Right lung (tissue), 5 donors: ENCODE measurements around the gene SLC5A3. TPM values are rescaled to one million over a fixed set of nuclear protein-coding genes. Genes with fewer than 3 reads are reported as not detected.
A peak's percentile ranks its signal among the peaks of the same experiment; 100 is the strongest.

ENCODE experiments used
- DNase-seq, 2 donors: peaks; one replicate each; pipeline ENCODE4 v3.0.0-alpha.2; 2013
- polyA plus RNA-seq, 5 donors: library from polyadenylated mRNA; unstranded; fragments of 120-200 nt; gene quantifications; one replicate each; pipeline versions ENCODE4 v1.2.1 to v1.2.3, GENCODE V29; 2013; ENCODE audit warnings: inconsistent platforms in 1 of 5, low replicate concordance in 1 of 5; ENCODE audit not compliant: insufficient read length in 5 of 5, insufficient read depth in 1 of 5

Gene SLC5A3
- polyA plus RNA-seq, 5 donors: 11.9 to 22.3 (median 17.8) TPM

DNA sequence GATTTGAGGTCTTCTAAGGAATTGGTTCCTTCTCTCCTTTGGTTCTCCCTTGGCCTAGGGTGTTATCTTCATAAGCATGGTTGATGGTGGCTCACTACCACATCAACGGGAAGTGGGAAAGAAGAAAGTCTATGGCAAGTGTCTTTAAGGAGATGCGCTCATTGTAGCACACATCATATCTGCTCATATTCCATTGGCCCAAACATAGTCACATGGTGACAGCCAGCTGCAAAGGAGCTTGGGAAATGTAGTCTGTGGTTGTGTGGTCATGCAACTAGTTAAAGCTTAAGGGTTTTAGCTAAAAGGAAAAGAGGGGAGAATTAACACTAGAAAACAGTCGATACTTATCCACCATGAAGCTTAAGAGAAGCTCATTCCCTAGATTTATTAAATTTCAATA, 11.4 kb upstream of the SLC5A3 start:
- no peak for DNase-seq

- no peak for DNase-seq
Measured at GRCh38 chr21:34065027-34065426, 8.4 kb upstream of the SLC5A3 start.

DNA sequence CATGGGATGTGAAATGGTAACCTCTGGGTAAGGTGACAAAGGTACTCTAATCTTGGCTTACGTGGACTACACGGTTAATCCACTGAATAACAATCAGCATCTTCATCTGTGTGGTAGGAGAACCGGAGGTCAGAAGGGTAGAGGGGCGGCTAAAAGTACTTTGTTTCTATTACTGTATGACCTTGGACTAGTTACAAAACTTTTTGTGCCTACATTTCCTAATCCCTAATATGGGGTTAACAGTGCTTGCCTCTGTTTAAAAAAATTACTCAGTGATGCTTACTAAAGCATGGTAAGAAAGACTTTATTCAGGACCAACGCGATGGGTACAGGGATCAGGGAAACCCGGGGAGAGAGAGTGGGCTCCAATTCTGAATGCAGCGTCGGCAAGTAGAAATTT, 1.7 kb upstream of the SLC5A3 start:
- no peak for DNase-seq

GRCh38 chr21:34072145-34073031, 990 bp upstream of the SLC5A3 start:
- DNase-seq: peak in 1 of 2 donors; percentile 36

DNA sequence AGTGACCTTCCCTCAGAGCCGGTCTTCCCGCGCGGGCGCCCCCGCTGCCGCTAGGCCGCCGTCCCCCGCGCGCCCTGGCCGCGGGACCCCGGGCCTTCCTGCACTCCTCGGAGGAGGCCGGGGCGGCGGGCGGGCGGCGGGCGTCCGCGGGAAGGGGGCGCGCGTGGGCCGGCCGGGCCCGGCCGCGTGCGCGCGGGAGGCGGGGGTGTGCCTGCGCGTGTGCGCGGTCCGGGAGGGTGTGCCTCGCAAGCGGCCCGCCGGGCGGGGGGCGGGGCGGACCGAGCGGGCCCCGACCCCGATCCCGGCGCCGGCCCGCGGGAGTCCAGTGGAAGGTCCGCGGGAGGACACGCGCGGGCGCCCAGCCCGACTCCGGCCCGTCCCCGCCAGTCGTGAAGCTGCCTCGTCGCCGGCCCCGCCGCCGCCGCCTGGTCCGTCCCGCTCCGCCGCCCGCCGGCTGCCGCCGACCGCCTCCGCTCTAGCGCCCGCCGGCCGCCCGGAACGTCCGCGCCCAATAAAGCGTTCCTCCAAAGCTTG, 438 bp downstream of the SLC5A3 start:
- DNase-seq: no peak

- peak in 1 of 2 donors; percentile 11 for DNase-seq
Measured at GRCh38 chr21:34074283-34075090, 1.1 kb downstream of the SLC5A3 start.

DNA sequence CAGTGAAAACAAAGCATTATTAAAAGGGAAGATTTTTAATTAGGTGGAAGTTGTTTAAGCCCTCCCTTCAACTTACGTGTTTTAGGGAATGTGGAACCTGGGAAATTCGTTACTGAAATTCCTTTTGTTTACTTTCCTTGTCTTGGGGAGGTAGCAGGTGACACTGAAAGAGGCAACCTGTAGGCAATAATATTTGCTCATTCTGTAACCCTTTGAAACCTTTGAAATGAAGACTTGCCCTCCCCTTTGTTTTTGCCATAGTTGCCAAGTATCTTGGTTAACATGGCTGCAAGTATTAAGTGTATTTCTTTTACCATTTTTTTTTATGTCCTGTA, 1.7 kb downstream of the SLC5A3 start:
- no peak for DNase-seq

DNA sequence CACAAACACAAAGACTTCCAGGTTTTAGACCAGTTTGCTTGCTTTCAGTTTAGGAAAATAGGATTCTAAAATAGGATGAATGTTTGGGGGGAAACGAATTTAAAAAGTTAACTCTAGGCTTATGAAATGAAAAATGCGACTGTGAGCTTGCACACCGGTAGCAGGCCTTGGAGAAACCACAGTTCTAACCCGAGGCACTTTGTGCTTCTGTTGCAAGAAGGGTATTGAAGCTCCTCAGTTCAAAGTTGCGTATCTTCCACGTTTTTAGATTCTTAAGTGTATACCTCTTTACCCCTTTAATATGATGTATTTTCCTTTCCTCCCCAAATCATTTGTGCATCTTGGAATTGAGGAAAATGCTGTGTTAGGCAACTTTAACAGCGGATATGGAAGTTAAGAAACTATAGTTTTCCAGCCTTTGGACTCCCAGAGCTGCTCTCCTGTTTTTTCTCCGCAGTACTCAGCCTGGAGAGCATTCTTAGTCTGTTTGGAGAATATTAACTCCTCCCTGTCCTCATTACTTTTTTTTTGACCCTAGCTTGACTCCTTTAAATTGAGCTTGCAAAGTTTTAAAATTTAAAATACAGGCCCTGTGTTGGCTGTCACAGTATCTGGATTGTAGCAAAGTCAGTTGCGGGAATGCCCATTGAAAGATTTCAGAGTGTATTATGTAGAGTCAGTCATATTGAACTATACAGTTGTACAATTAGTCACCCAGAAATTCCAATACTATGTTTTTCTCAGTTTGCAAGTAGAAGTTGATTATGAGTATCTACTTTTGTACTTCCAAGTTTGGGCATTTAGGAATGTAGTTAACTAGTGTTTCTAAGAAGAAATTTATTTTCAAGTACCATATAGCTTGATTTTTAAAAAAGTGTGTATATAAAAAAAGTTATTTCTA, 2.6 kb downstream of the SLC5A3 start:
- DNase-seq: no peak

DNA sequence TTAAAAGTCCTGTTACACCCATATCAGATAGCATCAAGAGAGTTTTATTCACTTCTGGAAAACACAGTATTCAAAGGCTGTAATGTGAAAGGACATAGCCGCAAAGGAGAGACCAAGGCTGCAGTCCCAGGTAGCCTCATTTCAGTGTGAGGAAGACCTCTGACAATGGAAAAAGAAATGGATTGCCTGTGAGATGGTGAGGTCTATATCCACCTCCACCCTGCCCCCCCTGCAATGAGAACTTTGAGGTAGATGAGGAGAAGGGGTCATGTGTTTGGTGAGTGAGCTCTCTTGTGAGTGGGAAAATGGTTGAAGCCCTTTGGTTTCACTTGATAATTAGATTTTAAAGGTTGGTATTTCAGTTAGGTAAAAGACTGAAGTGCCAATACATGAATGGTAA, 3.5 kb downstream of the SLC5A3 start:
- no peak for DNase-seq

GRCh38 chr21:34077888-34078287, 4.5 kb downstream of the SLC5A3 start:
- DNase-seq: no peak

DNA sequence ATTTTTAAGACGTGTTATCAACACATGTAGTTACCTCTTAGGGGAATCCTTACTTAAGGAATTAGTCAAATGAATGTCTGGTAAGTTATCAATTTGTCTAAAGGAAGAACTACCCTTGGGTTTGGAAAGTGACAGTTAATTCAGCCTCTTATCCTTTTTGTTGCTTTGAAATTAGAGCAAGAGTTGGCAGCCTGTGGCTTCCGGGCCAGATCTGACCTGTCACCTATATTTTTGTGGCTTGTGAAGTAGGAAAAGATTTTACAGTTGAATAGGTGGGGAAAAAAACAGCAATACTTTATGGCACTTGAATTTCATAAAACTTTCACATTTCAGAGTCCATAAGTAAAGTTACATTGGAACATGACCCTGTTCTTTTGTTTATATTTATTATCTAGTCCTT, 5.5 kb downstream of the SLC5A3 start:
- no peak for DNase-seq

- DNase-seq: no peak
Measured at GRCh38 chr21:34080710-34081109, 7.3 kb downstream of the SLC5A3 start.

DNA sequence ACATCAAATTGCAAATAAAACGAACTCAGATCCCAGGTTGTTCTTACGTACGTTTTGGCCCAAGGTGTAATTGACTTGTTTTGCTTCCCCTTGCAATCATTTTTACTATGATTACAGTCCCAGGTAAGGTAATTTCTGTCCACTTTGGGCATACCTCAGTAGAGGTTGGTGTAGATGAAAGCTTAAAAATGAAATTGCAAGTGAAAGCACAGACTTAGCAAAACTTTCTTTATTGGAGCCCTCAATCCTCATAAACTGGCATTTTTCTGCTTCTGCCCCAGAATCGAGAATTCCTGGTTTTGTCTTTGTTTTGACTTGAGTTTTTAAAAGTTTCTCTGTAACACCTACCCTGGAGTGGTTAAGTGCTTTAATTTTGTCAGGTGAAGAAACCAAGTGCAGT, 9.4 kb downstream of the SLC5A3 start:
- no peak for DNase-seq

DNA sequence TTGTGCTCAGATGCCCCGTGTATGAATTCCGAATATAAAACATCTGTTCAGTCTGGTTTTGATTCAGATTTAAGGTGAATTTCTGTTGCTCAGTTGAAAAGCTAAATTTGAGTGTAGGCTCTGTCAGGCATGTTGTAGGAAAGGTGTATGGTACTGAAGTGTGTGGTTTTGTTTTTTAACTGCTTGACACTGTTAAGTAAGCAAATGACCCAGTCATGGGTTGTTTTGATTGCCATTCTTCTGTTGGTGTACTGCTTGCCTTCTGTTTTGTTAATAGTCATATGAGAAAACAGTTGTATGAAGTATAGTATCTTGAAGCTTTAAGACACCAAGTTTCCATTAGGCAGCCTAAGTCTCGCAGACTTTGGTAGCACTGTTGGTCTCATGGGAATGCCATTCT, 10.0 kb downstream of the SLC5A3 start:
- no peak for DNase-seq

- DNase-seq: no peak
Measured at GRCh38 chr21:34085129-34085528, 11.8 kb downstream of the SLC5A3 start.

DNA sequence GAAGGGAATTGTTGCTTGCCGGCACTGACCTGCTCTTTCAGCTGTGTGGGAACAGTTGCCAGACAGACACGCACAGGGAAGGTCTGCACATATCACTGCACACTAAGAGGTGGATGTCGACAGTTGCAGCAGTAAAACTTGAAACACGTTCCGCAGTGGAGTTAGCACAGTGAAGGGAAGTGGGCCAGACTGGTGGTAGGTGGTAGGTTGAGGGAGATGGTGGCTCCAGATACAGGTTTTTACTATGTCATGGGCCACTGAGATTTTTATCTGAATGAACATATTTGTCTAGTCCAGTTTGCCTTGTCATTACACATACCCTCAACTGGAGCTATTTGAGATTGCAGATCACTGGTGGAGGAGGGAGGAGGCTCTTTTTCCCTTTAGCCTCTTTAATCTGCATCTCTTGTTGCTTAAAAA, 13.5 kb downstream of the SLC5A3 start:
- no peak for DNase-seq

DNA sequence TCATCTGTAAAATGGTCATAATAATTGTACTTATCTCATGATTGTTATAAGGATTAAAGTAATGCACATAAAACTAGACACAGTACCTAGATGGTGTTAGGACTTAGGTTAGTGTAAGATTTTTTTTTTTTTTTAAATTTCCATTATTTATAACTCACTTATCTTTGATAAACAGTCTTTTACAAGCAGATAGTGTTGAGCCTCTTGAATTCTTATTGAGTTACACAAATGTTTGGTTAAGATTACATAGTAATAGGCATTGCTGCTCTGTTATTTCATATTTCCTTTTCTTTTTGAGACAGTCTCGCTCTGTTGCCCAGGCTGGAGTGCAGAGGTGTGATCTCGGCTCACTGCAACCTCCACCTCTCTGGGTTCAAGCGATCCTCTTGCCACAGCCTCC, 15.4 kb downstream of the SLC5A3 start:
- DNase-seq: no peak

GRCh38 chr21:34091032-34091431, 17.7 kb downstream of the SLC5A3 start:
- DNase-seq: no peak

DNA sequence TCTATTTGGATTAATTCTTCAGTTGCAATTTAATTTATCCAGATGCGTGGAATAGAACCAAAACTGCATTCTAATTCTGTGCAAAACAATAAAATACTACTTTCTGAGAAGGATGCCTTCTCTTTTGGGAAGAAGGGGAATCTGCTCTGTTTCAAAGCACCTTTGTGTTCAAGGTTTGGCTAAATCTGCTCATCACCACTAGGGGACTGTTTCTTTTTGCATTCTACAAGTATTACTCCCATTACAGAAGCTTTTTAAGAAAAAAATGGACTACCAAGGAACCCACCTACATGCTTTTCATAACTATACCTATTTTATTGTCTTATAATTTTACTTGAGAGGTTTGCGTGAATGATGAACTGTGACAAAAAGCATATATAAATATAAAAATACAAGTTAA, 18.2 kb downstream of the SLC5A3 start:
- no peak for DNase-seq

GRCh38 chr21:34092262-34092921, 19.0 kb downstream of the SLC5A3 start:
- DNase-seq: no peak

GRCh38 chr21:34093083-34093482, 19.7 kb downstream of the SLC5A3 start:
- no peak for DNase-seq
